VCaP (cell line): ENCODE measurements around the gene FBXO10.

ENCODE experiments used
- H3K27ac ChIP-seq: fragments of 450-650 bp; 2 replicates; pipeline ENCODE4 v1.5.1; 2017
- CTCF ChIP-seq: fragments of 450-650 bp; conservative IDR thresholded peaks from 2 replicates; pipeline ENCODE4 v1.5.1; 2017; ENCODE audit warnings: mild to moderate bottlenecking, moderate library complexity

FBXO10 gene

GRCh38 chr9:37549527-37549926 is 26.7 kb downstream of the FBXO10 start:
- no peak for TF ChIP-seq CTCF
- no peak overlapping the region for H3K27ac ChIP-seq

GRCh38 chr9:37547328-37547878 is 28.8 kb downstream of the FBXO10 start:
- no peak for TF ChIP-seq CTCF
- no peak overlapping the region for H3K27ac ChIP-seq

- peak overlapping the region; percentile 95; the same call in 1 of the 2 replicates for H3K27ac ChIP-seq
- TF ChIP-seq CTCF = no peak
Measured at GRCh38 chr9:37543468-37543867, 32.7 kb downstream of the FBXO10 start.

- peak overlapping the region; percentile 95 for H3K27ac ChIP-seq
- no peak for TF ChIP-seq CTCF
Measured at GRCh38 chr9:37542895-37543294, 33.3 kb downstream of the FBXO10 start.

- TF ChIP-seq CTCF = no peak
- peak overlapping the region; percentile 95 for H3K27ac ChIP-seq
Measured at GRCh38 chr9:37542488-37542887, 33.7 kb downstream of the FBXO10 start.

- no peak for TF ChIP-seq CTCF
Measured at GRCh38 chr9:37541465-37541864, 34.7 kb downstream of the FBXO10 start.

GRCh38 chr9:37540634-37541033 is 35.5 kb downstream of the FBXO10 start:
- peak; percentile 46 for TF ChIP-seq CTCF
- peak overlapping the region; percentile 95 for H3K27ac ChIP-seq

More at GRCh38 chr9:37541465-37541864, 34.7 kb downstream of the FBXO10 start:
- peak overlapping the region; percentile 95 for H3K27ac ChIP-seq
